ENCODE data around the gene TM9SF1. TPM values are rescaled to one million over a fixed set of nuclear protein-coding genes. Genes with fewer than 3 reads are reported as not detected.
A peak's percentile ranks its signal among the peaks of the same experiment; 100 is the strongest.

TM9SF1 gene
- total and polyA plus RNA-seq, 4 experiments from 2014 or later, result 24.1 to 40.6 (median 32.3) TPM

GRCh38 chr14:24238123-24238522, 42.9 kb upstream of the TM9SF1 start:
- Histone ChIP-seq H3K36me3 (ENCODE audit: insufficient read depth, low read length) (peaks cover 68% of the 10 kb centered on the region), H3K27ac (ENCODE audit: low read depth, low read length) (no peak overlapping the region), H3K27me3 (ENCODE audit: insufficient read depth, low read length) (no peaks in the 10 kb centered on the region), H3K4me1 (ENCODE audit: insufficient read depth, low read length) (peaks cover 59% of the 10 kb centered on the region), H3K9me3 (ENCODE audit: control insufficient read depth in 1 of 2, low read length in 2 of 2) (no peaks in the 10 kb centered on the region), H3K4me3 (ENCODE audit: low read length in 2 of 2) (no peak overlapping the region)
- Mint-ChIP-seq H3K9me3 (no peaks in the 10 kb centered on the region), H3K27me3 (no peaks in the 10 kb centered on the region), H3K4me1 (peaks cover 51 to 95% (median 75%) of the 10 kb centered on the region in 4 donors), H3K4me3 (peak overlapping the region in 4 of 8 donors; percentile 1 to 36 (median 16)), H3K36me3 (peaks cover 48 to 82% of the 10 kb centered on the region in 2 donors), H3K27ac (peak overlapping the region; percentile 1 to 95 (median 49))
- ChIA-PET POLR2A (ENCODE audit: partially characterized antibody) (interaction anchor here (0.7 to 7.6 kb wide), 12 partner anchors 13 to 204 kb away, joined by 3 to 88 read pairs (median 4); partner anchors contain the start of genes CHMP4A, DCAF11, DHRS1 and IPO4), CTCF (ENCODE audit: partially characterized antibody) (interaction anchor here (0.9 to 25.6 kb wide), 3 partner anchors 22 to 67 kb away, joined by 3 to 556 read pairs (median 5); partner anchors contain the start of genes CIDEB, DHRS1, LTB4R and LTB4R2)
- DNase-seq, result no peak
- intact Hi-C loops (cut with micrococcal nuclease), result no loop called here

- intact Hi-C loops (cut with micrococcal nuclease), result no loop called here
- H3K27ac Mint-ChIP-seq, result peak overlapping the region in 6 of 7 donors; percentile 0 to 95 (median 50)
- H3K9me3 Mint-ChIP-seq, result no peaks in the 10 kb centered on the region
- H3K27ac ChIP-seq (ENCODE audit: low read depth, low read length), result no peak overlapping the region
- CTCF ChIA-PET (ENCODE audit: partially characterized antibody), result interaction anchor here (0.9 to 25.6 kb wide), 4 partner anchors 18 to 68 kb away, joined by 3 to 556 read pairs (median 4); partner anchors contain the start of genes CIDEB, DHRS1, LTB4R and LTB4R2
- no peak for DNase-seq
- H3K4me1 Mint-ChIP-seq, result peaks cover 54 to 95% (median 75%) of the 10 kb centered on the region in 4 donors
- H3K27me3 ChIP-seq (ENCODE audit: insufficient read depth, low read length), result no peaks in the 10 kb centered on the region
- no peak overlapping the region for H3K4me3 ChIP-seq (ENCODE audit: low read length in 2 of 2)
- no peaks in the 10 kb centered on the region for H3K9me3 ChIP-seq (ENCODE audit: control insufficient read depth in 1 of 2, low read length in 2 of 2)
- peaks cover 48 to 85% of the 10 kb centered on the region in 2 donors for H3K36me3 Mint-ChIP-seq
- POLR2A ChIA-PET (ENCODE audit: partially characterized antibody), result interaction anchor here (0.7 to 7.6 kb wide), 11 partner anchors 9 to 204 kb away, joined by 3 to 88 read pairs (median 4); partner anchors contain the start of genes CHMP4A, DCAF11, IPO4 and MDP1
- H3K4me3 Mint-ChIP-seq, result peak overlapping the region in 1 of 8 donors; percentile 36
- no peaks in the 10 kb centered on the region for H3K27me3 Mint-ChIP-seq
- H3K4me1 ChIP-seq (ENCODE audit: insufficient read depth, low read length), result peaks cover 63% of the 10 kb centered on the region
- peaks cover 68% of the 10 kb centered on the region for H3K36me3 ChIP-seq (ENCODE audit: insufficient read depth, low read length)
Observed at GRCh38 chr14:24237463-24237955, 42.3 kb upstream of the TM9SF1 start.

DNA sequence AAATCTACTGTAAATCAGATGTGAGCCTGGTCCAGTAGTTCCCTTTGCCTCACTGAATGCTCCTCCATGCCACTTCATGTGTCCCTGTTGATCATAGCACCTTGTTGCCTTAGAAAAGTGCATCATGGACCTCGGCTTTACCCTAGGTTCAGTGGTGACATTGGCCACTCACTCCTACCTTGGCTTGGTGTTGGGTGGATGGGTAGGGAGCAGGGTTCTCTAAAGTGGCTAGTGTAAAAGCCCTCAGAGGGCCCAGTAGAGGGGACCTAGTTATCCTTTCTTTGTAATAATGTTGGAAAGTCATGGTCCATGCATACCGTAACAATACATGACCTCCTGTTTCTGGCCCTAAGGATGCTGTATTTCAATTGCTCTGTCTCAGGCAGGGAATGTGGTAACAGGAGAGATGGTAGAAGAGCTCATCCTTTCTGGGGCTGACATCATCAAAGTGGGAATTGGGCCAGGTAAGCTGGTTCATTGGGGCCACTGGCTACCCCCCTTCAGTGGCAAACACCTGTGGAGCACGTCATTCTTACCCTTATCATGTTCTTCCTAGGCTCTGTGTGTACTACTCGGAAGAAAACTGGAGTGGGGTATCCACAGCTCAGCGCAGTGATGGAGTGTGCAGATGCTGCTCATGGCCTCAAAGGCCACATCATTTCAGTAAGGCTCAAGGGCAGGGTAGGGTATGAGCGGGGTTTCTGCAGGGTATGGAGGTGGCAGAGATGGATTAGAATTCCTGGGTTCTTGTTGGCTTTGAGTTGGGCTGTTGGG, 41.6 kb upstream of the TM9SF1 start:
- CTCF ChIA-PET (ENCODE audit: partially characterized antibody), result interaction anchor here (1.4 to 25.6 kb wide), 2 partner anchors 17 to 69 kb away, joined by 3 to 556 read pairs; partner anchors contain the start of genes CIDEB, DHRS1, LTB4R and LTB4R2
- Mint-ChIP-seq H3K9me3 (no peaks in the 10 kb centered on the region), H3K36me3 (peaks cover 48 to 83% of the 10 kb centered on the region in 2 donors), H3K27ac (peak overlapping the region; percentile 0 to 95 (median 57)), H3K4me3 (no peak overlapping the region), H3K27me3 (no peaks in the 10 kb centered on the region), H3K4me1 (peaks cover 56 to 95% (median 74%) of the 10 kb centered on the region in 4 donors)
- Histone ChIP-seq H3K4me3 (ENCODE audit: low read length in 2 of 2) (no peak overlapping the region), H3K27me3 (ENCODE audit: insufficient read depth, low read length) (no peaks in the 10 kb centered on the region), H3K4me1 (ENCODE audit: insufficient read depth, low read length) (peaks cover 62% of the 10 kb centered on the region), H3K36me3 (ENCODE audit: insufficient read depth, low read length) (peaks cover 68% of the 10 kb centered on the region), H3K9me3 (ENCODE audit: control insufficient read depth in 1 of 2, low read length in 2 of 2) (no peaks in the 10 kb centered on the region), H3K27ac (ENCODE audit: low read depth, low read length) (no peak overlapping the region)
- no peak for DNase-seq
- POLR2A ChIA-PET (ENCODE audit: partially characterized antibody), result interaction anchor here (1.3 to 7.6 kb wide), 6 partner anchors 10 to 90 kb away, joined by 3 to 88 read pairs (median 8); partner anchors contain the start of genes CHMP4A, IPO4, MDP1 and PSME2
- intact Hi-C loops (cut with micrococcal nuclease), result no loop called here

- CTCF ChIA-PET (ENCODE audit: partially characterized antibody), result interaction anchor here (1.4 to 25.6 kb wide), 4 partner anchors 16 to 98 kb away, joined by 3 to 556 read pairs (median 7); partner anchors contain the start of genes CIDEB, DHRS1, LTB4R and LTB4R2
- peak overlapping the region in 6 of 7 donors; percentile 53 to 95 (median 70) for H3K27ac Mint-ChIP-seq
Observed at GRCh38 chr14:24235804-24236688, 40.8 kb upstream of the TM9SF1 start.

GRCh38 chr14:24234095-24235005, 39.1 kb upstream of the TM9SF1 start:
- Mint-ChIP-seq H3K9me3 (no peaks in the 10 kb centered on the region), H3K4me1 (peaks cover 48 to 85% (median 60%) of the 10 kb centered on the region in 4 donors), H3K36me3 (peaks cover 37 to 69% of the 10 kb centered on the region in 2 donors), H3K27ac (peak overlapping the region; percentile 53 to 95 (median 79)), H3K27me3 (no peaks in the 10 kb centered on the region), H3K4me3 (peak overlapping the region; percentile 12 to 99 (median 98))
- ChIA-PET POLR2A (ENCODE audit: partially characterized antibody) (interaction anchor here (0.9 to 7.6 kb wide), 14 partner anchors 8 to 196 kb away, joined by 3 to 88 read pairs (median 6); partner anchors contain the start of genes CBLN3, CHMP4A, CIDEB and DCAF11), CTCF (ENCODE audit: partially characterized antibody) (interaction anchor here (0.9 to 25.6 kb wide), 6 partner anchors 8 to 197 kb away, joined by 4 to 556 read pairs (median 7); partner anchors contain the start of genes CIDEB, DHRS1, LTB4R and LTB4R2)
- Histone ChIP-seq H3K36me3 (ENCODE audit: insufficient read depth, low read length) (peaks cover 49% of the 10 kb centered on the region), H3K4me1 (ENCODE audit: insufficient read depth, low read length) (peaks cover 50% of the 10 kb centered on the region), H3K4me3 (ENCODE audit: low read length in 2 of 2) (no peak overlapping the region), H3K9me3 (ENCODE audit: control insufficient read depth in 1 of 2, low read length in 2 of 2) (no peaks in the 10 kb centered on the region), H3K27ac (ENCODE audit: low read depth, low read length) (peak overlapping the region; percentile 88), H3K27me3 (ENCODE audit: insufficient read depth, low read length) (no peaks in the 10 kb centered on the region)
- intact Hi-C loops (cut with micrococcal nuclease), result no loop called here
- peak in 1 of 5 donors; percentile 37 for DNase-seq

More at GRCh38 chr14:24235804-24236688, 40.8 kb upstream of the TM9SF1 start:
- peaks cover 61% of the 10 kb centered on the region for H3K4me1 ChIP-seq (ENCODE audit: insufficient read depth, low read length)
- no peaks in the 10 kb centered on the region for H3K27me3 Mint-ChIP-seq
- POLR2A ChIA-PET (ENCODE audit: partially characterized antibody), result interaction anchor here (0.9 to 7.6 kb wide), 9 partner anchors 11 to 194 kb away, joined by 3 to 88 read pairs (median 4); partner anchors contain the start of genes CBLN3, CHMP4A, DCAF11 and IPO4
- intact Hi-C loops (cut with micrococcal nuclease), result no loop called here
- no peaks in the 10 kb centered on the region for H3K27me3 ChIP-seq (ENCODE audit: insufficient read depth, low read length)
- peaks cover 60 to 100% (median 74%) of the 10 kb centered on the region in 4 donors for H3K4me1 Mint-ChIP-seq
- DNase-seq, result no peak
- no peak overlapping the region for H3K4me3 ChIP-seq (ENCODE audit: low read length in 2 of 2)
- H3K36me3 Mint-ChIP-seq, result peaks cover 48 to 86% of the 10 kb centered on the region in 2 donors
- H3K9me3 Mint-ChIP-seq, result no peaks in the 10 kb centered on the region
- H3K4me3 Mint-ChIP-seq, result peak overlapping the region in 3 of 8 donors; percentile 13 to 39 (median 17)
- H3K9me3 ChIP-seq (ENCODE audit: control insufficient read depth in 1 of 2, low read length in 2 of 2), result no peaks in the 10 kb centered on the region
- H3K36me3 ChIP-seq (ENCODE audit: insufficient read depth, low read length), result peaks cover 66% of the 10 kb centered on the region
- H3K27ac ChIP-seq (ENCODE audit: low read depth, low read length), result peak overlapping the region; percentile 18

Measured in CD4-positive, alpha-beta memory T cell (primary cell).